Pancreas (tissue), 10 donors: ENCODE measurements around the gene MYO1E. TPM values are rescaled to one million over a fixed set of nuclear protein-coding genes. Genes with fewer than 3 reads are reported as not detected.
"Not testable (repeated sequence)": the region's sequence is repeated elsewhere in the genome, so short reads cannot be mapped to it uniquely, and the experiment has no call there.

Experiments used
- ATAC-seq, 4 donors: fragments of 200-7000 bp; cut with Tn5 transposase; one replicate each; pipeline versions ENCODE4 v1.8.0 to v1.9.1; 2020; ENCODE audit warnings: mild to moderate bottlenecking in 4 of 4, moderate library complexity in 4 of 4
- DNase-seq, 6 donors: peaks; one replicate each; pipeline ENCODE4 v3.0.0-alpha.2; 2020
- FAIRE-seq: peaks from 2 replicates; lab custom pipeline; 2012; peaks lifted over from hg19 to GRCh38; lab: Jason Lieb, UNC
- H3K27ac ChIP-seq, 4 donors: fragments of 200-600 bp; sonication (generic); 1 replicate in 3 of 4; 2 replicates in 1 of 4; pipeline versions ENCODE4 v1.5.0 to v1.8.0; 2020
- H3K27me3 ChIP-seq, 4 donors: fragments of 200-600 bp; one replicate each; pipeline ENCODE4 v1.8.0; 2021
- H3K36me3 ChIP-seq, 3 donors: fragments of 200-600 bp; sonication (generic) in 1 of 3; one replicate each; pipeline versions ENCODE4 v1.5.0 to v1.8.0; 2020 to 2021
- H3K4me1 ChIP-seq, 3 donors: fragments of 200-600 bp; one replicate each; pipeline ENCODE4 v1.8.0; 2021
- H3K4me3 ChIP-seq, 4 donors: fragments of 200-600 bp; sonication (generic) in 2 of 4; one replicate each; pipeline versions ENCODE4 v1.5.0 to v1.8.0; 2020 to 2021
- H3K9me3 ChIP-seq, 4 donors: fragments of 200-600 bp; one replicate each; pipeline ENCODE4 v1.8.0; 2021
- WGBS, 2 donors: extraction: QIAGEN DNeasy Blood & Tissue Kit; methylation state at CpG; one replicate each; pipeline ENCODE4 v1.1.7; 2013; 5-methylcytosine and 5-hydroxymethylcytosine counted together
- intact Hi-C, 3 donors: fragments of 100-400 bp; cut with DNase I; formaldehyde crosslinking; loops; one replicate each; pipeline versions ENCODE4 v1.11.1 to v1.14.2; 2022
- polyA plus RNA-seq, 2 donors: library from polyadenylated mRNA; stranded (reverse); fragments of 200-250 nt; gene quantifications; one replicate each; pipeline ENCODE4 v1.2.3, GENCODE V29; 2013
- total RNA-seq, 6 donors: library from RNA; stranded (reverse); fragmentation: NEBNext Ultra II Directional in 4 of 6; extraction: Animal tissue kit (Norgen Biotek cat#: 25700) in 4 of 6; gene quantifications; one replicate each; pipeline versions ENCODE4 v1.2.1 to v1.2.4, GENCODE V29; 2021 to 2023
- TF ChIP-seq, protein P1 (sequence below), 4 donors: fragments of 200-600 bp; sonication (generic) in 3 of 4; IDR thresholded peaks; one replicate each; pipeline versions ENCODE4 v1.5.0 to v1.8.0; 2021; ENCODE audit warnings: antibody characterized with exemption in 4 of 4
- donor health status: healthy with polysubstance abuse.
- donor health status: DM: no; HTN: no; CAD: no; lungs with moderate emphysema.
- donor health status: DM: no; HTN: no; CAD: no.
- donor health status: control.
- donor health status: control.
- donor health status: Bipolar disorder and iron deficiency.
- donor health status: DM: yes; HTN: yes; CAD: no.
- donor health status: DM: no; HTN: no; CAD: no.
- donor health status: DM: no; HTN: no; CAD: no.
- donor health status: DM: yes; HTN: yes; CAD: no.

The MYO1E gene
- total and polyA plus RNA-seq, 8 donors: 7.8 to 81.1 (median 25.6) TPM

DNA sequence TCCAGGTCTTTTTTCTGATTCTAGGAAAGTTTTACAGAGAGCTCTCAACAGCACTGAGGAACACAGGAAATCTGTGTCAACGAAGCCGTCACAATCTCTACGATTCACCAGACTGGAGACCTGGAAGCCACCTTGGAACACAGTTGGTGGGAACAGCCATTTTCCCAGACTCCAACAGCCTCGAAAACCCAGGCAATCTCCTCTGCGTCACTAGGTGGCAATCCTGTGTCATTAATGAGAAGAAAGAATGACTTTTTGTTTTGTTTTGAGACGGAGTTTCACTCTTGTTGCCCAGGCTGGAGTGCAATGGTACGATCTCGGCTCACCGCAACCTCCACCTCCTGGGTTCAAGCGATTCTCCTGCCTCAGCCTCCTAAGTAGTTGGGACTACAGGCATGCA, 228.1 kb downstream of the MYO1E start:
- H3K27me3 ChIP-seq, H3K4me1 ChIP-seq, H3K9me3 ChIP-seq, H3K27ac ChIP-seq, H3K4me3 ChIP-seq, intact Hi-C loops, H3K36me3 ChIP-seq, FAIRE-seq: not testable (repeated sequence)
- TF ChIP-seq, protein P1, sequence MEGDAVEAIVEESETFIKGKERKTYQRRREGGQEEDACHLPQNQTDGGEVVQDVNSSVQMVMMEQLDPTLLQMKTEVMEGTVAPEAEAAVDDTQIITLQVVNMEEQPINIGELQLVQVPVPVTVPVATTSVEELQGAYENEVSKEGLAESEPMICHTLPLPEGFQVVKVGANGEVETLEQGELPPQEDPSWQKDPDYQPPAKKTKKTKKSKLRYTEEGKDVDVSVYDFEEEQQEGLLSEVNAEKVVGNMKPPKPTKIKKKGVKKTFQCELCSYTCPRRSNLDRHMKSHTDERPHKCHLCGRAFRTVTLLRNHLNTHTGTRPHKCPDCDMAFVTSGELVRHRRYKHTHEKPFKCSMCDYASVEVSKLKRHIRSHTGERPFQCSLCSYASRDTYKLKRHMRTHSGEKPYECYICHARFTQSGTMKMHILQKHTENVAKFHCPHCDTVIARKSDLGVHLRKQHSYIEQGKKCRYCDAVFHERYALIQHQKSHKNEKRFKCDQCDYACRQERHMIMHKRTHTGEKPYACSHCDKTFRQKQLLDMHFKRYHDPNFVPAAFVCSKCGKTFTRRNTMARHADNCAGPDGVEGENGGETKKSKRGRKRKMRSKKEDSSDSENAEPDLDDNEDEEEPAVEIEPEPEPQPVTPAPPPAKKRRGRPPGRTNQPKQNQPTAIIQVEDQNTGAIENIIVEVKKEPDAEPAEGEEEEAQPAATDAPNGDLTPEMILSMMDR (IDR thresholded peaks at IDR 0.05): peak in 1 of 4 donors; percentile 10
- DNase-seq: peak in 3 of 6 donors; percentile 56 to 69 (median 63)
- WGBS, 2 donors: 62 to 64% methylated on average over 10 of the region's 10 CpGs
- peak; percentile 75 to 97 (median 84) for ATAC-seq

DNA sequence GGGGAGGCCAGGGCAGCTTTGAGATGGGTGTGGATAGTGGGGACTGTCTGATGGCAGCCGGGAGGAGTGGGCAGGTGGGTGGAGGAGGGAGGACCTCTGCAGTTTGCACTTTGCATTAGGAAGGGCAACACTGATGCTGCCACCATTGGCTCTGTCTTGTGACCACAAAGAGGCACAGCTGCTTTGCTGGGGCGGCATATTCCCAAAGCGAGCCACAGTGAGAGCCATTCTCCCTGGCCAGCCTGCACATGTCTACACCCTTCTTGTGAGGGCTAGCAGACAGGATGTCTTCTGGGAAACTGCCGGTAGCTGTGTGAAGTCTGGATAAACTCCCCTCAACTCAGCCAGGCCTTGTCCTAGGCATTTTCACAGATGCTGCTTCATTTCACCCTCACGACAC, 229.4 kb downstream of the MYO1E start:
- no peak for FAIRE-seq
- Histone ChIP-seq H3K27ac (no peak overlapping the region), H3K4me1 (no peaks in the 10 kb centered on the region), H3K4me3 (no peak overlapping the region), H3K36me3 (peaks cover 0 to 3% (median 0%) of the 10 kb centered on the region in 3 donors), H3K27me3 (no peaks in the 10 kb centered on the region), H3K9me3 (no peaks in the 10 kb centered on the region)
- ATAC-seq: no peak
- no peak for DNase-seq
- intact Hi-C loops: no loop called here
- TF ChIP-seq, protein P1 (IDR thresholded peaks at IDR 0.05): no peak
- WGBS, 2 donors: 94 to 100% methylated on average over 5 of the region's 5 CpGs

DNA sequence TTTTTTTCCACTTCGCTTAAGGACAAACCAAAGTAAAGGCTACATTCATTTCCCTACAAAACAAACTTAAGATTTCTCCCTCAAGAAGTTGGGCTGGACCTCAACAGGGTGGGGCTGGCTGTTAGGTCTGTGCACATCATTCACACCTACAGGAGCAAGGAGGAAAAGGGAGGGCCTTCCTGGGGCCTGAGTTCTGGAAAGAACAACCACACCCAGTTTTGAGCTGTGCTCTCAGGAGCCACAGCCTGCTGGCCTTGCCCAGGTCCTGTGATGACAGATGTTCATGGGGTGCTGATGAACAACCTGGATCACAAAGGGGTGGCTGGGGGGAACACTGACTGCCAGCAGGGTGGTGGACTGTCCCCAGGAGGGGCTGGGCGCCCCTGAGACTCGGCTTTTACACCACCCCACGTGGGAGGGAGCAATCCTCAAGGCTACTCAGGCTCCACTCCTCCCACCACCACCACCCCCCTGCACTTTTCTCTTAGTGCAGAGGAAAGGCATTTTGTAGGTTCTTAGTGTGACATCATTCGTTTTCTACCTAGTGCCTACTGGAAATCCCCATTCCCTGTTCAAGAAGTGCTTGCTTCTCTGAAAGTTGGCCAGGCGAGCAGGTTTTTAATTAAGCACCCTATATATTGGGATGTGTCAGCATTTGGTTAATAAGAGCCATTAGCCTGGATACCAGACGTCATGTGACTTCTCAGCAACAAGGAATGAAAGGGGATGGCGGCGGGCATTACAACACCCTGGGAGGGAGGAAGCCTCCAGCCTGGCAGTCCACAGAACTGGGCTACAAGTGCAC, 232.0 kb downstream of the MYO1E start:
- Histone ChIP-seq H3K27me3 (no peaks in the 10 kb centered on the region), H3K4me3 (no peak overlapping the region), H3K27ac (no peak overlapping the region), H3K36me3 (peaks cover 0 to 16% (median 0%) of the 10 kb centered on the region in 3 donors), H3K9me3 (no peaks in the 10 kb centered on the region), H3K4me1 (no peaks in the 10 kb centered on the region)
- WGBS, 2 donors: 79 to 91% methylated on average over 9 of the region's 9 CpGs
- FAIRE-seq (no peak), DNase-seq (no peak), ATAC-seq (peak in 2 of 4 donors; percentile 19 to 32)
- TF ChIP-seq, protein P1 (IDR thresholded peaks at IDR 0.05): no peak
- intact Hi-C loops: no loop called here

DNA sequence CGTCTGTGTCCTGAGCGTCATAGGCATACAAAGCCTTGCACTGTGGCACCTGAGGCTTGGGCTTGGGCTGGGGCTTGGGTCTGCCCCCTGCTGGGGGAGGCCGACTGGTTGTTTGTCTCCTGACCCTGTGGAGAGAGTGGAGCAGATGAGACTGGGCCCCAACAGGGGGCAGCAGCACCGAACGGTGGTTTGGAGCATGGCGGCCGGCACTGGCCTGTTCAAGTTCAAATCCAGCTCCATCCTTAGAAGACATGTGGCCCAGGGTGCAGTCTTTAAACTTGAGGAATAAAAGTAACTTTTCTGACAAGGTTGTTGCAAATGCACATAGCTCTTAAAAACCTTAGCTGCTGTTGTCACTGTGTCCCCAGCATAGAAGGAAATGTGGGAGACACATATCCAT, 234.4 kb downstream of the MYO1E start:
- WGBS, 2 donors: 58 to 70% methylated on average over 7 of the region's 7 CpGs
- H3K27me3 ChIP-seq: no peaks in the 10 kb centered on the region
- no peak overlapping the region for H3K27ac ChIP-seq
- FAIRE-seq (no peak), ATAC-seq (peak in 3 of 4 donors; percentile 78 to 85 (median 85)), DNase-seq (peak in 4 of 6 donors; percentile 17 to 65 (median 32))
- peaks cover 0 to 22% (median 0%) of the 10 kb centered on the region in 3 donors for H3K36me3 ChIP-seq
- intact Hi-C loops: no loop called here
- no peaks in the 10 kb centered on the region for H3K9me3 ChIP-seq
- H3K4me3 ChIP-seq: no peak overlapping the region
- H3K4me1 ChIP-seq: no peaks in the 10 kb centered on the region
- TF ChIP-seq, protein P1 (IDR thresholded peaks at IDR 0.05): peak; percentile 13 to 36 (median 16)

DNA sequence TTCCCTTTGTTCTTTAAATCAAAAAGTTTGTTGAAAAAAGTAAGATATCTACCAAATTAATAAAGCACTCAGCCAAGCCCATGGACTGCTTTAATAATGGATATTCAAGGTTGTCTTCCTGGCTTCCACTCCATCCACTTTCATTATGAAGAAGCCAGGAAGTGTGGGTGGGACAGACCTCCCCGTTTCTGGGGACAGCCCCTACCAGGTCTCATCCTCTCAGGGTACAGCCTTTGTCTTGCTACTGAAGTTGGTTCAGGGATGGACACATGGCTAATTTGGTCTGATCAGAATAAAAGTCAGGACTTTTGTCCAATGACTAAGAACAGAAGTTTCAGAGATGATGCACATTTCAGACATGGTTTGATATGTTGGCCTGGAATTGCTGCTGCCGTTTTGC, 235.1 kb downstream of the MYO1E start:
- DNase-seq: no peak
- intact Hi-C loops: no loop called here
- Histone ChIP-seq H3K9me3 (no peaks in the 10 kb centered on the region), H3K36me3 (peaks cover 0 to 22% (median 0%) of the 10 kb centered on the region in 3 donors), H3K27me3 (no peaks in the 10 kb centered on the region), H3K4me1 (no peaks in the 10 kb centered on the region), H3K4me3 (no peak overlapping the region), H3K27ac (no peak overlapping the region)
- ATAC-seq: no peak
- WGBS, 2 donors: 72 to 79% methylated on average over 2 of the region's 2 CpGs
- TF ChIP-seq, protein P1 (IDR thresholded peaks at IDR 0.05): no peak
- no peak for FAIRE-seq
